ENCODE data around the gene SAPCD1. TPM values are rescaled to one million over a fixed set of nuclear protein-coding genes. Genes with fewer than 3 reads are reported as not detected.
A peak's percentile ranks its signal among the peaks of the same experiment; 100 is the strongest.

Gene SAPCD1
- total and polyA plus RNA-seq, 10 of the 15 experiments (the other 5 are each of a cell fraction or from before 2014, with no cell fraction given), result 1.6 to 13.0 (median 5.4) TPM

DNA sequence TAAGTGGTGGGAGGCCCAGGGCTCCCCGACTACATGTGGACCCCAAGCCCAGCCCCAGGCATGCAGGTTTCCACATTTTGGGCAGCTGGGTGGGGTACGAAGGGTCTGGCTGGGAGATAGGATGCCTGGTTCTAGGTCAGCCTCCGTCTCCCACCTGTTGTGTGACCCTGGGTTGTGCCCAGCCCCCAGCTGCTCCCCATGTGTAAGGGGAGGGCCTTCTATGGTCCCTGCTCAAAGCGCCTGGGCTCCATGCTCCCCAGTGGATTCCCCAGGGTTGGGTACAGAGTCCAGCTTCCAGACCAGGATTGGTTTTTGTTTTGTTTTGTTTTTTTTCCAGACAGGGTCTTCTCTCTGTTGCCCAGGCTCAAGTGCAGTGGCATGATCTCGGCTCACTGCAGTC, 15.7 kb downstream of the SAPCD1 start (continued):
- no peak for TF ChIP-seq ATF7 (IDR thresholded peaks at IDR 0.05; ENCODE audit: low read depth)
- TF ChIP-seq ZBED1 (IDR thresholded peaks at IDR 0.05; ENCODE audit: borderline replicate concordance), result no peak

DNA sequence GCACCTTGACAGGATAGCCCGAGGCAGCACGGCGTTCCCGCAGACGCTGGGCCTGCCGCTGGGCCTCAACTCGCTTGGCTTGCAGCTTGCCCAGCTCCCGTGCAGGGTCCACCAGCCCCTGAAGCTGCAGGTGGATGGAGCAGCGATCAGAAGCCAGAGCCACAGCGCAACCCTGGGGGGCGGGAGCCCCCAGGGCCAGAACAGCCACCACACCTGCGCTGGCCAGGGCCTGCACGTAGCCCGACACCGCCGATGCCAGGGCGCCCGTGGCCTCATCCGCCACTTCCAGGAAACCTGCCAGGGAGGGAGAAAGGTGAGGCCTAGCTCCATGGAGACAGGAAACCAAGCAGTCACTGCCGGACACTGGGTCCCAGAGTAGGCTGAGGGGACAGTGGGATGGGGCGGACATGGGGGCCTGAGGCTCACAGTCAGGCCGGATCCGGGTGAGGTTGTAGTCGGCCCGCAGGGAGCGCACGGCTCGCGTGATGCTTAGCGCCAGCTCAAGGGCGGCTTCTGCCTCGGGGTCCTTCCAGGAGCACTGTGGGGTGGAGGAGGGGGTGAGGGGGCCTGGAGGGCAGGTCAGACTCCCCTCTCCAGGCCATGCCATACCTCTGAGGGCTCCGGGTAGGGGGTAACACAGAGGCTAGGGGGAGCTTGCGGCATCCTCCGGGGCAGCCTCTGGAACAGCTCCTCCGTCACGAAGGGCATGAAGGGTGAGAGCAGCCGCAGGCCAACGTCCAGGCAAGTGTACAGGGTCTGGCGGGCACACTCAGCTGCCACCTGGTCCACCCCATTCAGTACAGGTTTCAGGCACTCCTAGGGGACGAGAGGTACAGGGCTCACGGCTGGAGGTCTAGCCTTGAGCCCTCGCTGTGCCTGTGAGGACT, 16.8 kb downstream of the SAPCD1 start:
- Histone ChIP-seq H3K27ac (ENCODE audit: control insufficient read depth, insufficient read depth) (no peak overlapping the region), H3K79me2 (ENCODE audit: control insufficient read depth, insufficient read depth, low read length) (no peaks in the 10 kb centered on the region), H3K4me3 (no peak overlapping the region), H4K20me1 (ENCODE audit: control insufficient read depth, insufficient read depth) (no peaks in the 10 kb centered on the region), H3K27me3 (replicated peaks in 1 of 2; ENCODE audit: control insufficient read depth in 2 of 2, insufficient read depth in 2 of 2, low read length in 1 of 2) (no peaks in the 10 kb centered on the region), H3K9ac (ENCODE audit: control insufficient read depth, insufficient read depth, low read length) (no peak overlapping the region), H3K4me2 (ENCODE audit: control insufficient read depth, insufficient read depth) (no peak overlapping the region), H3K36me3 (ENCODE audit: control insufficient read depth in 2 of 2, insufficient read depth in 2 of 2, low read length in 1 of 2) (peaks cover 0 to 39% of the 10 kb centered on the region in 2 experiments; a peak in 3 of 4 replicates), H2AFZ (ENCODE audit: control insufficient read depth, low read depth, low read length) (no peak overlapping the region), H3K4me1 (ENCODE audit: control insufficient read depth, insufficient read depth, low read length) (peaks cover 18% of the 10 kb centered on the region), H3K9me3 (replicated peaks; ENCODE audit: control insufficient read depth, insufficient read depth, low read length) (no peaks in the 10 kb centered on the region)
- 96% methylated on average over 35 of the region's 43 CpGs for WGBS (ENCODE audit: insufficient coverage, insufficient replicate concordance, low lambda C conversion rate, missing lambda C conversion rate)
- DNase-seq (ENCODE audit: low read depth, low spot score), result no peak
- in situ Hi-C loops (cut with MboI) (no loop called here), intact Hi-C loops (cut with micrococcal nuclease; ENCODE audit: unreplicated experiment) (loop anchor here (10.0 kb wide), 1 partner anchor 46 kb away; the partner anchor contains the start of gene HSPA1B)
- POLR2A ChIA-PET, result interaction anchor here (0.5 to 3.2 kb wide), 3 partner anchors 35 to 51 kb away, joined by 4 to 12 read pairs (median 4); partner anchors contain the start of genes HSPA1A and HSPA1L
- RAD21 ChIA-PET (ENCODE audit: unreplicated experiment), result interaction anchor here (0.6 to 1.3 kb wide), 2 partner anchors 83 to 131 kb away, joined by 3 to 4 read pairs; partner anchors contain the start of gene NEU1
- no TSS peak for BruUV-seq (replicated peaks)
- SMC1A ChIA-PET (ENCODE audit: uncharacterized antibody, unreplicated experiment), result interaction anchor here (1.1 to 1.4 kb wide), 2 partner anchors 26 to 42 kb away, joined by 4 read pairs; no protein-coding TSS in a partner anchor
- FAIRE-seq, result no peak
- TF ChIP-seq FOS (IDR thresholded peaks at IDR 0.05; ENCODE audit: borderline replicate concordance, extremely low read depth, insufficient read length) (no peak), POLR2A (IDR thresholded peaks at IDR 0.05; ENCODE audit: low read depth, low read length) (peak; percentile 41; the same call in 1 of the 2 replicates)
- CTCF ChIA-PET, result interaction anchor here (0.7 to 4.1 kb wide), 4 partner anchors 11 to 44 kb away, joined by 3 to 12 read pairs (median 6); partner anchors contain the start of gene VARS1
- ATAC-seq, result no peak

All from GM12878 (cell line).